GM19239 (cell line): Measurements from ENCODE around the gene NOL12.
A peak's percentile ranks its signal among the peaks of the same experiment; 100 is the strongest.
"Not testable (repeated sequence)": the region's sequence is repeated elsewhere in the genome, so short reads cannot be mapped to it uniquely, and the experiment has no call there.

Source experiments
- DNase-seq: peaks from one replicate; pipeline ENCODE4 v3.0.0; 2011; ENCODE audit warnings: low spot score; ENCODE audit not compliant: insufficient read length
- FAIRE-seq: peaks from 2 replicates; lab custom pipeline; 2011; peaks lifted over from hg19 to GRCh38; lab: Jason Lieb, UNC

Gene NOL12

DNA sequence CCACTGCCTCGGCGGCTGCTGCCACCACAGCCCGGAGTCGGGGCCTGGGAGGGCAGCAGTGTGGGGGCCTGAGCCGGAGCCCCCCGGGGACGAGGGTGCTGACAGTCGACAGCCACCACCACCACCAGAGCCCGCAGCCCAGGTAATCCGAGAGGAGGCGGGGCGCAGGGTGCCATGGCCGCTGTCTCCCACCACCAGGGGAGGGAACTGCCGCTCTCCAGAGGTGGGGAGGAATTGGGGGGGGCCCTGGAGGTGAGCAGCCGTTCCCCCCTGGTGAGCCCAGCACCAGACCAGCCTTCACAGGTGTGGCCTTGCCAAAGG lies 23.3 kb downstream of the NOL12 start:
- no peak for FAIRE-seq

DNA sequence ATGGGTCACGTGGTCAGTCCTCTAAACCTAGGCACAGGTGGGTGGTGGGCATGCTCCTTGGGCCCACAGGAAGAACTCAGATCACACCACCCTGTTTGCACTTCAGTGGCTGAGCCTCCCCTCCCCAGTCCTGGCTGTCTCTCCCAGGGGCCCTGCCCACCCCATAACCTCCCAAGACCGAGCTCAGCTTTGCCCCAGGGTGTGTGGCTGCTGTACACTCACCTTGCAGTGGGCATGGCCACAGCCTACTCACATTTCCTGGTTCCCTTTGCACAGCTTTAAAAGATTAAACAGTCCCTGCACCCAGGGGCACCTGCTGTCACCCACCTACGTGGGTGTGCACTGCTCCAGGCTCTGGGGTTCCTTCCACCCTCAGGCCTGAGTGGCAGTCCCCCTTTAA lies 24.5 kb downstream of the NOL12 start:
- no peak for FAIRE-seq
- no peak for DNase-seq

More for the DNA sequence above, 23.3 kb downstream of the NOL12 start:
- DNase-seq: no peak

DNA sequence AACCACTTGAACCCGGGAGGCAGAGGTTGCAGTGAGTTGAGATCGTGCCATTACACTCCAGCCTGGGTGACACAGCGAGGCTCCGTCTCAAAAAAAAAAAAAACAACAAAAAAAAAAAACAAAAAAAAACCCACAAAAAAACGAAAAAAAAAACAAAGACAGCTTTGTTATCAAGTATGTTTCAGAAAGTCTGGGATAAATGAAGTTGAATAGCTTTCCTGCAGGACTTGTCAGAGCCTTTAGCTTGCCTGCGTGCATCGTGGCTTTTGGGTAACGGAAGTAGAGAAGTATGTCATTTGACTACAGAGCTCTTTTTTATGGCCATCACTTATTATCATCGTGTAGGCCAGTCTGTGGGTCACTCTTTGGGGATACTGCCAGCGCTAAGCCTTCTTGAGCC lies 25.3 kb downstream of the NOL12 start:
- FAIRE-seq (no peak), DNase-seq (no peak)

DNA sequence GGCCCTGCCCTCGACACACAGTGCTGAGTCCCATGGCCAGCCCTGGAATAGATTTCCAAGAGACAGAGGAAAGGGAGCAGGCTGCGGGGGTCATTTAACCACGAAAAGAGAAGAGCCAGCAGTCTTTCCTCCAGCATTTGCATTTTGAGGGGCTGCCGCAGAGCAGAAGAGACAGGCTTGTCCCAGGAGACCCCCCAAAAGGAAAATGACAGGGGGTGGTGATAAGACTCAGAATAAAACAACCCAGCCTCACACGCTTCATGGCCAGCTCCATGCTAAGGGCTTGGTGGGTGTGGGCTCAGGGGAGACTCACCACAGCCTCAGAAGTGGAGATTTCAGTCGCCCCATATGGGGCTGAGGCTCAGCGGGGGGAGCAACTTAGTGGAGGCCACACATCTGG lies 27.6 kb downstream of the NOL12 start:
- no peak for FAIRE-seq

DNA sequence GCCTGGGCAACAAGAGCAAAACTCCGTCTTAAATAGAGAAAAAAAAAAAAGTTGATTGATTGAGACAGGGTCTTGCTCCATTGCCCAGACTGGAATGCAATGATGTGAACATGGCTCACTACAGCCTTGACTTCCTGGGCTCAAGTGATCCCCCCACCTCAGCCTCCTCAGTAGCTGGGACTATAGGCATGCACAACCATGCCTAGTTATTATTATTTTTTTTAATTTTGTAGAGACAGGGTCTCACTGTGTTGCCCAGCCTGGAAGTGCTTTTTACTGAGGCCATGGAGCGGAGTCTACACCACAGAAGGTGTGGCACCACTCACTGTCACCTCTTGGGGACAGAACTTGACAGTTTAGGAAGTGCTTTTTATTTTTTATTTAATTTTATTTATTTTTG lies 28.5 kb downstream of the NOL12 start:
- FAIRE-seq: no peak
- DNase-seq: no peak

More for the DNA sequence above, 27.6 kb downstream of the NOL12 start:
- DNase-seq: no peak

DNA sequence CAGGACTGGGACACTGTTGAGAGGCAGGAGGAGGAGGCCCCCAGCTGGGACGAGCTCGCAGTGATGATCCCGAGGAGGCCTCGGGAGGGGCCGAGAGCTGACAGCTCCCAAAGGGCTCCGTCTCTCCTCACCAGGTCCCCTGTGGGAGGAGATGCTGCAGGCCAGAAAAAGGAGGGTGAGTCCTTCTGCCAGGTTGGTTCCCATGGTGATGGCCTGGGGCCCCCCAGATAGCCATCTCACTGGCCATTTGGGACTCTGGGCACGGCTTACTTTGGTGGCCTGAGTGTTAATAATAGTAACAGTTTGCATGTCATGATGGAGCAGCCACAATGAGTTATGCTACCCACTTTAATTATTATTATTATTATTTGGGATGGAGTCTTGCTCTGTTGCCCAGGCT lies 29.6 kb downstream of the NOL12 start:
- FAIRE-seq: no peak
- DNase-seq: no peak

DNA sequence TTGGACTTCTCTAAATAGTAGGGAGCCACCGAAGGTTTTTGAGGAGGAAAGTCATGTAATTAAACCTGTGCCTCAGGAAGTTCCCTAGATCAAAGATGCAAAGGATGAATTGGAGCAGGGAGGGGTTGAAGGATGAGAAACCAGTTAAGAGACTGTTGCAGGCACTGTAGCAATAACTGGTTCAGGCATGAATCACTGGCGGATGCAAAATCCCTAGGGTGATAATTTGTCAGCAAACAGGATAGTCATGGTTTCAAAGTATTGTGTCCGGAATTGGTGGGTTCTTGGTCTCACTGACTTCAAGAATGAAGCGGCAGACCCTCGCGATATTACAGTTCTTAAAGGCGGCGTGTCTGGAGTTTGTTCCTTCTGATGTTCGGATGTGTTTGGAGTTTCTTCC lies 30.6 kb downstream of the NOL12 start:
- DNase-seq (no peak), FAIRE-seq (no peak)

DNA sequence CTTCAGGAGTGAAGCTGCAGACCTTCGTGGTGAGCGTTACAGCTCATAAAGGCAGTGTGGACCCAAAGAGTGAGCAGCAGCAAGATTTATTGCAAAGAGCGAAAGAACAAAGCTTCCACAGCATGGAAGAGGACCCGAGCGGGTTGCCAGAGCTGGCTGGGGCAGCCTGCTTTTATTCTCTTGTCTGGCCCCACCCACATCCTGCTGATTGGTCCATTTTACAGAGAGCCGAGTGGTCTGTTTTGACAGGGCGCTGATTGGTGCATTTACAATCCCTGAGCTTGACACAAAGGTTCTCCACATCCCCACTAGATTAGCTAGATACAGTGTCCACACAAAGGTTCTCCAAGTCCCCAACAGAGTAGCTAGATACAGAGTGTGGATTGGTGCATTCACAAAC lies 31.1 kb downstream of the NOL12 start:
- DNase-seq, FAIRE-seq: not testable (repeated sequence)

DNA sequence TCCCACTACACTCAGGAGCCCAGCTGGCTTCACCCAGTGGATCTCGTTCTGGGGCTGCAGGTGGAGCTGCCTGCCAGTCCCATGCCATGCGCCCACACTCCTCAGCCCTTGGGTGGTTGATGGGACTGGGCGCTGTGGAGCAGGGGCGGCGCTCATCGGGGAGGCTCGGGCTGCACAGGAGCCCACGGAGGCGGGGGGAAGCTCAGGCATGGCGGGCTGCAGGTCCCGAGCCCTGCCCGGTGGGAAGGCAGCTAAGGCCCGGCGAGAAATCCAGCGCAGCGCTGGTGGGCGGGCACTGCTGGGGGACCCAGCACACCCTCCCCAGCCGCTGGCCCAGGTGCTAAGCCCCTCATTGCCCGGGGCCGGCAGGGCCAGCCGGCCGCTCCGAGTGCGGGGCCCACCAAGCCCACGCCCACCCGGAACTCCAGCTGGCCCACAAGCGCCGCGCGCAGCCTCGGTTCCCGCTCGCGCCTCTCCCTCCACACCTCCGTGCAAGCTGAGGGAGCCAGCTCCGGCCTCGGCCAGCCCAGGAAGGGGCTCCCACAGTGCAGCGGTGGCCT lies 31.7 kb downstream of the NOL12 start:
- not testable (repeated sequence) for DNase-seq, FAIRE-seq

DNA sequence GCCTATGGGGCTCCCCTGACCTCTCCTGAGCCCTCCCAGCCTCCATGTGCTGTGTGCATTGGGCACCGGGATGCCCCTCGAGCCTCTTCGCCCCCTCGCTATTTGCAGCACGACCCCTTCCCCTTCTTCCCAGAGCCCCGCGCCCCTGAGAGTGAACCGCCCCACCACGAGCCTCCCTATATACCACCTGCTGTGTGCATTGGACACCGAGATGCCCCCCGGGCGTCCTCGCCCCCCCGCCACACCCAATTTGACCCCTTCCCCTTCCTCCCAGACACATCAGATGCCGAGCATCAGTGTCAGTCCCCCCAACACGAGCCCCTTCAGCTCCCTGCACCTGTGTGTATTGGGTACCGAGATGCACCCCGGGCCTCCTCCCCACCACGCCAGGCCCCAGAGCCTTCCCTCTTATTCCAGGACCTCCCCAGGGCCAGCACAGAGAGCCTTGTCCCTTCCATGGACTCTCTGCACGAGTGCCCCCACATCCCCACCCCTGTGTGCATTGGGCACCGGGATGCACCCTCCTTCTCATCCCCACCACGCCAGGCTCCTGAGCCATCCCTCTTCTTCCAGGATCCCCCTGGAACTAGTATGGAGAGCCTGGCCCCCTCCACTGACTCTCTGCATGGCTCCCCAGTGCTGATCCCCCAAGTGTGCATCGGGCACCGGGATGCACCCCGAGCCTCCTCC lies 39.6 kb downstream of the NOL12 start:
- FAIRE-seq: no peak
- DNase-seq: no peak

DNA sequence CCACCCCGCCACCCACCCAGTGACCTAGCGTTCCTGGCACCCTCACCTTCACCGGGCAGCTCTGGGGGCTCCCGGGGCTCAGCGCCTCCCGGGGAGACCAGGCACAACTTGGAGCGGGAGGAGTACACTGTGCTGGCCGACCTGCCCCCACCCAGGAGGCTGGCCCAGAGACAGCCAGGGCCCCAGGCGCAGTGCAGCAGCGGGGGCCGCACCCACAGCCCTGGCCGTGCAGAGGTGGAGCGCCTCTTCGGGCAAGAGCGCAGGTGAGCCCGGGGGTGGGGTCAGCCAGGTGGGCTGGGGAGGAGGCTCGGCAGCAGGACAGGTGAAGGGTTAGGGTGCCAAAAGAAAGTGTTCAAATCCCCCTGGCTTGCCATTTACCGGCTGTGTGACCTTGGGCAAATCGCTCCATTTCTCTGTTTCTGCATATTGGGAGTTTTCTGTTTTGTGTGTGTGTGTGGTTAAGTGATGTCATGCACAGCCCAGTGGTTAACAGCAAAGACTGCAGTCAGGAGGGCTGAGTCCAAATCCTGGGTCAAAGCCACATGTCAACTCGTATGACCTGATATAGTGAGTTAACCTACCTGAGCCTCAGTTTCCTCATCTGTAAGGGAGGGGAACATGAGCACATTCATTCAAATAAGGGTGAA lies 40.2 kb downstream of the NOL12 start:
- FAIRE-seq (no peak), DNase-seq (no peak)

DNA sequence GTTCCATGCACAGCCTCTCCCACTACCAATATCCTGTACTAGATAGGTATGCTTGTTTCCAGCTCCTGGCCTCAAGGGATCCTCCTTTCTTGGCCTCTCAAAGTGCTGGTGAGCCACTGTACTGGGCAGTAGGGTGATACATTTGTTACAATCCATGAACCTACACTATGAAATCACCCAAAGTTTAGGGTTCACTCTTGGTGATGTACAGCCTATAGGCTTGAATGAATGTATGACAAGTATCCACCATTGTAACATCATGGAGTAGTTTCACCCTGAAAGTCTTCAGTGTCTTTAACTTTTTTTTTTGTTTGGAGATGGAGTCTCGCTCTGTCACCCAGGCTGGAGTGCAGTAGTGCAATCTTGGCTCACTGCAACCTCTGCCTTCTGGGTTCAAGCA lies 42.5 kb downstream of the NOL12 start:
- no peak for DNase-seq
- no peak for FAIRE-seq

DNA sequence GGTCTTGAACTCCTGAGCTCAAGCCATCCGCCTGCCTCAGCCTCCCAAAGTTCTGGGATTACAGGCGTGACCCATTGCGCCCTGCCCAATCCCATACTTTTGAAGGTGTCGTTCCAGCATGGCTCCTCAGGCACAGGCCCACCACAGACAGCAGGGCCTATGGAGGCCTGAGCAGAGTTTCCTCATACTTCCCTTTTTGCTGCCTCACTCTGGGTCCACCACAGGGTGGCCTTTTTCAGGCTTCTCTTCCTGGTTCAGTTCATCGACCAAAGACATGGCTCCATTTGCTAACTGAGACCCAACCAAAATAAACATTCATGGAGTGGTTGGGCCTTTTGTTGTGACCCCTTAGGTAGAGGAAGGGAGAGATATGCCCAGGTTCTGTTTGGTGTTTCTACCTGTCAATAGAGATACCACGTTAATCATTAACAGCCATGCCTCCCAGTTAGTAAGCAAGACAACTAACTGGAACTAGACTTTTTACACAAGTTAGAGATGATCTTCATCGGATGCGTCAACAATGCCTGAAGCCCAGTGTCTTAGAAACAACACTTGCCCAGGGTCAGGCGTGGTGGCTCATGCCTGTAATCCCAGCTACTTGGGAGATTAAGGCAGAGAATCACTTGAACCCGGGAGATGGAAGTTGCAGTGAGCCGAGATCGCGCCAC lies 45.8 kb downstream of the NOL12 start:
- peak; percentile 39 for DNase-seq
- FAIRE-seq: peak; percentile 33

DNA sequence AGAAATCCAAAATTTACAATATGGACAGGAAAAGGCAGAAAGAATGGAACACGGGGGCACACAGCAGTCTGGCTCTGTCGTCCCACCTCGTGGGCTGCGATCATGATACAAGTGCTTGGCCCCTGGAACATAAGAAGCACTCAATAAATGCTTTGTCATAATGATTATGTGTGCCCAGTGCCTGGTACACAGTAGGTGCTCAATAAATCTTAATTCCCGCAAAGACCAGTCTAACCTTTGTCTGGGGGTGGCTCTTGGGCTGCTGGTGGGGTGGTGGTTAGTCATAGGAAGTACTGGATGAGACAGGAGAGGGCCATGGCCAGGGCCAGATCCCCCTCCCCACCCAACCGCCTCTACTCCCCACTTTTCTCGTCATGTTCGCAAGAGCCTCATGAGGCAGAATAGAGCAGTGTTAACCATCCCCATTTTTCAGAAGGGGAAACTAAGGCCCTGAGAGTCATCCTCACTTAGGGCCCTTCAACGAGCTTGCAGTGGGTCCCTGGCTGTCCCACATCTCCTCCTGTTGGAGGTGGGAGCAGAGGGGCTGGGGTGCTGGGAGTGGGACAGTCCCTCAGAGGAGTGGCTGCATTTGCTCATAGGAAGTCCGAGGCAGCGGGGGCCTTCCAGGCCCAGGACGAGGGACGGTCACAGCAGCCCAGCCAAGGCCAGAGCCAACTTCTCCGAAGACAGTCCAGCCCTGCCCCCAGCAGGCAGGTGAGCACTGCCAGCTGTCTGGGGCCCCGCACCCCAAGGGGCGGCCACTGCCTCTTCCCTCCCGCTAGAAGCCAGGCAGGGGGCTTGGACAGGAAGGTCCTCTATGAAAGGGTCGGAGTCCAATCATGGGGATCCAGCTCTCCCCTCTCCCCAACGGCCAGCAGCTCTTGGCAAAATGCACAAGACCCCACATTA lies 46.8 kb downstream of the NOL12 start:
- FAIRE-seq (no peak), DNase-seq (no peak)

DNA sequence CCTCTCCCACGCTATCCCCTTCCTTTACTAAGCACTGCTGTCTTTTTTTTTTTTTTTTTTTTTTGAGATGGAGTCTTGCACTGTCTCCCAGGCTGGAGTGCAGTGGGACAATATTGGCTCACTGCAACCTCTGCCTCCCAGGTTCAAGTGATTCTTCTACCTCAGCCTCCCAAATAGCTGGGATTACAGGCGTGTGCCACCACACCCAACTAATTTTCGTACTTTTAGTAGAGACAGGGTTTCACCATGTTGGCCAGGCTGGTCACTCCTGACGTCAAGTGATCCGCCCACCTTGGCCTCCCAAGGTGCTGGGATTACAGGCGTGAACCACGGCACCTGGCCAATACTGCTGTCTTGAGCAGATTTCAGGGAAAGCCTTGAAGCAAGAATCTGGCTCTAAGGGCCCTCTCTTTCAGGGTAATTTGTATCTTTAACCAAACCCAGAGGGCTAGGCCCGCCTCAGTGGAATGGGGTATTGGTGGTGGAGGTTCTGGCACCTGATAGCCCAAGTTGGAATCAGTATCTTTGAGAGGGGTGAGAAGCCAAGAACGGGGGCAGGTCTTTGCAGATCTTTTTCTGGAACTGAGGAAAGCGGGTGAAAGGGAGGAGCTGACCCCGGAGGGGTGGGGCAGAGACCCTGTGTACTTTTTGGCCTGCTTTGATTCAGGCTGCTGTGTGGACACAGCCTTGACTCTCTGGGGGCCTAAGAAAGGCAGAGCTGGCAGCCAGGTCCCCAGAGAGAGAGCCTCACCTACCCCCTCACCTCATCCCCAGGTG lies 47.7 kb downstream of the NOL12 start:
- DNase-seq: no peak
- FAIRE-seq: no peak

DNA sequence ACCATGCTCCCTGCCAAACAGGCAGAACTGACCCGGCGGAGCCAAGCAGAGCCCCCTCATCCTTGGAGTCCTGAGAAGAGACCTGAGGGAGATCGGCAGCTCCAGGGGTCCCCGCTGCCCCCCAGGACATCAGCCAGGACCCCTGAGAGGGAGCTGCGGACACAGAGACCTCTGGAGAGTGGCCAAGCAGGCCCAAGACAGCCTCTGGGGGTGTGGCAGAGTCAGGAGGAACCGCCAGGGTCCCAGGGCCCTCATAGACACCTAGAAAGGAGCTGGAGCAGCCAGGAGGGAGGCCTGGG lies 48.2 kb downstream of the NOL12 start:
- DNase-seq: no peak
- no peak for FAIRE-seq

DNA sequence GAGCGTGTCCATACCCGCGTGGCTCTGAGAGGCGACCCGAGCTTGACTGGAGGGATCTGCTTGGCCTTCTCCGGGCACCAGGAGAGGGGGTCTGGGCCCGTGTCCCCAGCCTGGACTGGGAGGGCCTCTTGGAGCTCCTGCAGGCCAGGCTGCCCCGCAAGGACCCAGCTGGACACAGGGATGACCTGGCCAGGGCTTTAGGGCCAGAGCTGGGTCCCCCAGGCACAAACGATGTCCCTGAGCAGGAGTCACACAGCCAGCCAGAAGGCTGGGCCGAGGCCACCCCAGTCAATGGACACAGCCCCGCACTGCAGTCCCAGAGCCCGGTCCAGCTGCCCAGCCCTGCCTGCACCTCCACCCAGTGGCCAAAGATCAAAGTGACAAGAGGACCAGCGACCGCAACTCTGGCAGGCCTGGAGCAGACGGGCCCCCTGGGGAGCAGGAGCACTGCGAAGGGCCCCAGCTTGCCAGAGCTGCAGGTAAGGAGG lies 48.9 kb downstream of the NOL12 start:
- FAIRE-seq (no peak), DNase-seq (no peak)

DNA sequence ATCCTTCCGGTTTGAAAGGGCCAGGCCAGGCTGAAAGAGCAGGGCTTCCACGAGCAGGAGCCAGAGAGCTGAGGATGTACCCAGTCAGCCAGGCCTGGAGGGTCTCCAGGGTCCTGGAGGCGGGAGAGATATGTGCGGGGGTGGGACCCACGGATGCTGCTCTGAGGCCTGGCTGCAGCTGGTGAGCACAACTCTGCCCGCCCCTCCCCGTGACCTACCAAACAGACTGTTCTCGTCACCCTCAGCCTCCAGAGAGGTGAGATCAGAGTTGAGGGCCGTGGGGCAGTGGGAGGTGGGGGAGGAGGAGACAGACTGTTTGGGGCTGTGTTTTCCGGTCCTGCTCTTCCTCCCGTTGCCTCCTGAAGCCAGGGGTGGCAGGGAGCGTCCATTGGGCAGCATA lies 52.9 kb downstream of the NOL12 start:
- DNase-seq (no peak), FAIRE-seq (no peak)

DNA sequence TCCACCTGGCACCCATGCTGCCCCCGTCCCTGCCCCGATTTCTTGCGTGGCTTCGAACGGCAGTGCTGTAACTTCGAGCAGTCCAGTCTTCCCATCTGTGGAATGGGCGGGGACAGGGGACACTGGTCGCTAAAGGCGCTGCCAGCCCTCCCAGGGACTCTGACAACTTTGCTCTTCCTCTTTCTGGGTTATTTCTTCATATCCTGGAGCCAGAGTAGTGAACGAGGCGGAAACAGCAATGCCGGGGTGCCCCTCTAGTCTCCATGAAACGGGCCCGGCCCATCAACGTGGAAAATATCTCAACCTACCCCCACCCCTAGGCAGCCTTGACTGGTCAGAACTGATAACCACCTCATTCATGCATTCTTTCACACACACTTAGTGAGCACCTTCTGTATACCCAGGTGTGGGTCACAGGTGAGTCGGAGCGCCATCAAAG lies 53.5 kb downstream of the NOL12 start:
- FAIRE-seq (no peak), DNase-seq (no peak)
